GM10266 (cell line): ENCODE measurements around the gene SRRM2.

ENCODE experiments used
- DNase-seq: peaks from one replicate; pipeline ENCODE4 v3.0.0; 2012; ENCODE audit errors: extremely low spot score
- TF ChIP-seq, protein P1 (sequence below): IDR thresholded peaks from 2 replicates; pipeline ENCODE4 v1.5.1; 2012; ENCODE audit warnings: mild to moderate bottlenecking, low read depth; ENCODE audit not compliant: control insufficient read depth, insufficient read depth; ENCODE audit errors: missing control alignments

The SRRM2 gene

DNA sequence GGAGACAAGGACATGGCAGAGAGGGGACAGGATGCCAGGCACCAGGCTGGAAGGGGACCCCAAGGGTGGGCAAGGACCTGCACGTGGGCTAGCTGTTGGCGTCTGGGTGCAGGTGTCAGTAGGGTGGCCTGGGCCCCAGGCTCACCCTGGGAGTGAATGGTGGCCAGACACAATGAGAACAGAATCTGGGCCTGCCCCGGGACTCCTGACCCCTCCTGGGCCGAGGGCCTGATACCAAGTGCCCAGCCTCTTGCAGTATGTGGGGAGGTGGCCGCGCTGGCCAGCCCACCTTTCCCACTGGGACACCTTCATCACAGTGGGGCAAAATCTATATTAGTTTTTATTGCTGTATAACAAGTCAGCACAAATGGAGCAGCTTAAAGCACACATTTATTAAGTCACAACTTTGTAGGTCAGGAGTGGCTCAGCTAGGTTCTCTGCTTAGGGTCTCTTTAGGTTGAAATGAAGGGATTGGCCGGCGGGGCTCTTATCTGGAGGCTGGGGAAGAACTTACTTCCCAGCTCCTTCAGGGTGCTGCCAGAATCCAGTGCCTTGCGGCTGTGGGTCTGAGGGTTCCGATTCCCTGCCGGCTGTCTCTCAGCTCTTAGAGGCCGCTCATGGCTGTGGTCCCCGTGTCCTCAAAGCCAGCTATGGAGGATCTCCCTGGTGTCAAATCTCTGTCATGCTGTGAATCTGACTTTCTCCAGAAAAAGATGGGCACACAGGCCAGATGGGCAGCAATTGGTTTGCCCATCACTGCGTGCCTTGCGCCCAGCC, 31.3 kb downstream of the SRRM2 start:
- TF ChIP-seq, protein P1, sequence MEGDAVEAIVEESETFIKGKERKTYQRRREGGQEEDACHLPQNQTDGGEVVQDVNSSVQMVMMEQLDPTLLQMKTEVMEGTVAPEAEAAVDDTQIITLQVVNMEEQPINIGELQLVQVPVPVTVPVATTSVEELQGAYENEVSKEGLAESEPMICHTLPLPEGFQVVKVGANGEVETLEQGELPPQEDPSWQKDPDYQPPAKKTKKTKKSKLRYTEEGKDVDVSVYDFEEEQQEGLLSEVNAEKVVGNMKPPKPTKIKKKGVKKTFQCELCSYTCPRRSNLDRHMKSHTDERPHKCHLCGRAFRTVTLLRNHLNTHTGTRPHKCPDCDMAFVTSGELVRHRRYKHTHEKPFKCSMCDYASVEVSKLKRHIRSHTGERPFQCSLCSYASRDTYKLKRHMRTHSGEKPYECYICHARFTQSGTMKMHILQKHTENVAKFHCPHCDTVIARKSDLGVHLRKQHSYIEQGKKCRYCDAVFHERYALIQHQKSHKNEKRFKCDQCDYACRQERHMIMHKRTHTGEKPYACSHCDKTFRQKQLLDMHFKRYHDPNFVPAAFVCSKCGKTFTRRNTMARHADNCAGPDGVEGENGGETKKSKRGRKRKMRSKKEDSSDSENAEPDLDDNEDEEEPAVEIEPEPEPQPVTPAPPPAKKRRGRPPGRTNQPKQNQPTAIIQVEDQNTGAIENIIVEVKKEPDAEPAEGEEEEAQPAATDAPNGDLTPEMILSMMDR, result no peak
- DNase-seq, result no peak

DNA sequence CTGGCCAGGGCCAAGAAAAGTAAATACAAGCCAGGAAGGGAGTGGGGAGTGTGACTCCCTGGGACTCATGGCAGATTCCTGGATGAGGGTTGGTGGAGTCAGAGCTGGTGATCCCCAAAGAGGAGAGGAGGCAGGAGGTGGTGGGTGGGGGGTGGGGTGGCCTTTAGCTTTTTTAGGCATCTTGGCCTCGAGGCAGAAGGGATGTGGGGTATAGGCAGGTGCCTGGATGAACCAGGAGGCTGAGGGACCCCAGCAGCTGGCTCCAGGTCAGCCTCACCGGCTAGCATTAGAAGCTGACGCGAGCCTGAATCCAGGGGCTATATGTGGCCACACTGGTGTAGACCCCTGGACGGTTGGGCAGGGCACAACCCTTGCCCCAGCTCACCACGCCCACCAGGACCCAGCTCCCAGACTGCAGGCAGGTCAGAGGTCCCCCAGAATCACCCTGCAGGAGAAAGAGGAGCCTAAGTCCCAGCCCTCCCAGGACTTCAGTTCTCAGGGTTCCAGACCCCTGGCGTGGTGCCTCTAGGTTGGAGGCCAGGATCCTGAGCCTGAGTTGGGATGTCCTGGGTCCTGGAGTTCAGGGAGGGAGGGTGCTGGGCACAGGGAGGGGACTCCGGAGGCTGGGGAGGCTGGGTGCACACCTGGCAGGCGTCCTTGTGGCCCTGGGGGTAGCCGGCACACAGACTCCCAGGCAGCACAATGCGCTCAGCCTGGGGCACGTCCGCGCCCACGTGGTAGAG, 32.1 kb downstream of the SRRM2 start:
- TF ChIP-seq, protein P1, result no peak
- no peak for DNase-seq

DNA sequence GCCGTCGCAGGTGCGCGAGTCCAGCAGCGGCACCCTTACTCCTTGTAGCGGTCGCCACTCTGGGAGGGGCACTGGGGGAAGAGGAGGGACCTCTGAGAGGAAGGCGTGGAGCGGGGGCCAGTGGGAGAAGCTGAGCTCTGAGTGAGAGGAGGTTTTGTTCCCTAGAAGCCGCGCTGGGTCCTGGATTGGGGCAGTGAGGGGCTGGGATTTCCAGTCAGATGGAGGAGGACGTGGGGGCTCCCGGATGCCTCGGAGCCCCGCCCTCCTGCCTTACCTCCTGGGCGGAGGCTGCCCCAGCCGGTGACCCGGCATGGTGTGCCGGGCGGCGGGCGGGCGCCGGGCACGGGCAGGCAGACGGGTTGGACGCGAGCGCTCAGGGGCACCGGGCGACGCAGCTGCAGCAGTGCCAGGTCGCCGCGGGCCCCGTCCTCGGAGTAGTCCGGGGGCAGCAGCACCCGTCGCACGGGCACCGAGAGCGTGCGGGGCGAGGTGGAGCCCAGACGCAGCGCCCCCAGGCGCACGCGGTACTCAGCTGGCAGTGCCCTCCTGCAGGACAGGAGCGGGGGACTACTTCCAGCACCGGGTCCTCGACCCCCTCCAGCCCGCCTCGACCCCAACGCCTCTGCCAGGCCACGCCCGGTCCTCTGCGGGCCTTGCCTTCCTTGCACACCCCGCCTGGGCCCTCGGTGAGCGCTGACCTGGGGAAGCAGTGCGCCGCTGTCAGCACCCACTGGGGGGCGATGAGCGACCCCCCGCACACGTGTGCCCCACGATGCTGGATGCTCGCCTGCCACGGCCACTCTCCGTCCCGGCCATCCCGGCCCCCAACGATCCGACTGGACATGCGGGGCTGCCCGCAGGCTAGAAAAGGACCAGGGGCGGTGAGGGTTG, 32.9 kb downstream of the SRRM2 start:
- TF ChIP-seq, protein P1, result no peak
- no peak for DNase-seq

DNA sequence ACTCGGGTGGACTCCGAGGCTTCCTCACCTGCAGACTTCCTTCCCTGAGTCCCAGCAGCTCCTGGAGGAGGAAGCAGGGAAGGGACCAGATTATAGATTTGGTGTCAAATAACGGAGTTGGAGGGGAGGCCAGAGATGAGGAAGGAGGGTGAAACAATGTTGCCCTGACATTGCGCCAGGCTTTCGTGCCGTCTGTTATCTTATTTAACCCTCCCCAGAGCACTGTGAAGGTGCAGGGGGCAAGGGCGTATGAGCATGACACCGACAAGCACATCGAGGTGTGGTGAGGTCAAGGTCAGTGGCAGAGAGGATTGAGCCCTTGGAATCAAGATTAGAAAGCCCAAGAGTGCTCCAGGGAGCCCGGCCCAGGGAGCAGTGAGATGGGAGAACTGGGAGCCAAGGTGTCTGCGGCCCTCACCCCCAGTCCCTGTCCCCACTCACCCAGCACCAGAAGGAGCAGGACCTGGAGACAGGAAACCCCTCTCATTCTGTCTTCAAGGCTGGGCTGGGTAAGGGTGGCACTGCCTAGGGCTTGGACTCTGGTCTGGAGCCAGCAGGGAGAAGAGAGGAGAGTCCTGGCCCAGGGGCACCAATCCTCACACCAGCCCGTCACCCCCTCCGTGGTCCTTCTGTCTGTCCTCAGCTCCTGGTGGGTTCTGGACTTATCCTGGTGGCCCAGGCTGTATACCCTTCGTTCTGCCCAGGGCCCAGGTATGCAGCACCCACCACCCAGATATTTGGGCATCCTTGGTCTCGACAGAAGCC, 33.8 kb downstream of the SRRM2 start:
- DNase-seq, result no peak
- TF ChIP-seq, protein P1, result no peak

DNA sequence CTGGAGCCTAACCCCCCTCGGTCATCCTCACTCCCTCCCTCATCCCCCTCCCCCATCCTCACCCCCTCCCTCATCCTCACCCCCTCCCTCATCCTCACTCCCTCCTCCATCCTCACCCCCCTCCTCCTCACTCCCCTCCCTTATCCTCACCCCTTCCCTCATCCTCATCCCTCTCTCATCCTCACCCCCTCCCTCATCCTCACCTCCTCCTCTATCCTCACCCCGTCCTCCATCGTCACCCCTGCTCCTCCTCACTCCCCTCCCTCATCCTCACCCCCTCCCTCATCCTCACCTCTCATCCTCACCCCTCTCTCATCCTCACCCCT, 34.4 kb downstream of the SRRM2 start:
- DNase-seq, result no peak
- TF ChIP-seq, protein P1, result no peak

DNA sequence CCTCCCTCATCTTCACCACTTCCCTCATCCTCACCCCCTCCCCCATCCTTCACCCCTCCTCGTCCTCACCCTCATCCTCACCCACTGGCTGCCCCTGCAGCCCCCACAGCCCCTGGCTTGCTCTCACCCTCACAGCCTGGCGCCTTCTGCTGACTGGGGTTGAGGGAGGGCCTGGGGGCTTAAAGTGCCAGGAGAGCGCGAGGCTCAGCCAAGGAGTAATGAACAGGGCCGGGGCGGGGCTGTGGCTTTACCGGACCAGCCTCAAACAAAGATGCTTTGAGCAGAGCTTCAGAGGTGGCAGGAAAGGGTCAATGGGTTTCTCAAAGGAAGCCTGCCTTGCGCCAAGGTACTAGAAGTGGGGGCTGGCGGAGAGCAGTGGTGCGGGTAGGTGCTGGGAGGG, 35.0 kb downstream of the SRRM2 start, which contains the start of gene PRSS33:
Gene PRSS33 (minus strand): TSS at position 155 of the 400 bp plus-strand sequence. CDS start 1,013 bp downstream, outside the sequence.
- no peak for DNase-seq
- TF ChIP-seq, protein P1, result no peak
